GM12878 (cell line): ENCODE results near the gene CNTN6.

Source experiments
- TF ChIP-seq, protein P1 (sequence below): fragments of 450-650 bp; conservative IDR thresholded peaks from 2 replicates; pipeline ENCODE4 v1.6.1; 2017; ENCODE audit warnings: mild to moderate bottlenecking, moderate library complexity
- TF ChIP-seq, protein P2 (sequence below): fragments of 450-650 bp; IDR thresholded peaks from 2 replicates; pipeline ENCODE4 v1.6.1; 2016; ENCODE audit warnings: mild to moderate bottlenecking

DNA sequence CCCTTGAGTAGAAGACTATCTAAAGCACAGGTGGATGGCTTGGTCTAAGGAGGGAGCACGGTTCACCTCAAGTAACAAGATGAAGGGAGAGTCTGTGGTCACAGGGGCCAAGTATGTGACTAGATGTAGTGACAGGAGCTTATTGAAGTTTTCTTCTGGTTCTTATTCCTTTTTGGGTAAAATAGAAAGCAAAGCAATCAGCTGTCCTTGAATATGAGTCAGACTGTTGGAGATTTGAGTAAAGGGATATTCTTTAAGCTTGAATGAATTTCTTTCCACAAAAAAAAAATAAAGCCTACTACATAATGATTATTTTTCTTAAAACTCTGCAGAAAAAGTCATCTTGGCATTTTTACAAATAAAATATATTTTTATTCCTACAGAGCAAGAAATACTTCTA lies 1.5 kb upstream of the CNTN6 start:
- TF ChIP-seq, protein P1, sequence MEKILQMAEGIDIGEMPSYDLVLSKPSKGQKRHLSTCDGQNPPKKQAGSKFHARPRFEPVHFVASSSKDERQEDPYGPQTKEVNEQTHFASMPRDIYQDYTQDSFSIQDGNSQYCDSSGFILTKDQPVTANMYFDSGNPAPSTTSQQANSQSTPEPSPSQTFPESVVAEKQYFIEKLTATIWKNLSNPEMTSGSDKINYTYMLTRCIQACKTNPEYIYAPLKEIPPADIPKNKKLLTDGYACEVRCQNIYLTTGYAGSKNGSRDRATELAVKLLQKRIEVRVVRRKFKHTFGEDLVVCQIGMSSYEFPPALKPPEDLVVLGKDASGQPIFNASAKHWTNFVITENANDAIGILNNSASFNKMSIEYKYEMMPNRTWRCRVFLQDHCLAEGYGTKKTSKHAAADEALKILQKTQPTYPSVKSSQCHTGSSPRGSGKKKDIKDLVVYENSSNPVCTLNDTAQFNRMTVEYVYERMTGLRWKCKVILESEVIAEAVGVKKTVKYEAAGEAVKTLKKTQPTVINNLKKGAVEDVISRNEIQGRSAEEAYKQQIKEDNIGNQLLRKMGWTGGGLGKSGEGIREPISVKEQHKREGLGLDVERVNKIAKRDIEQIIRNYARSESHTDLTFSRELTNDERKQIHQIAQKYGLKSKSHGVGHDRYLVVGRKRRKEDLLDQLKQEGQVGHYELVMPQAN, result no peak
- TF ChIP-seq, protein P2, sequence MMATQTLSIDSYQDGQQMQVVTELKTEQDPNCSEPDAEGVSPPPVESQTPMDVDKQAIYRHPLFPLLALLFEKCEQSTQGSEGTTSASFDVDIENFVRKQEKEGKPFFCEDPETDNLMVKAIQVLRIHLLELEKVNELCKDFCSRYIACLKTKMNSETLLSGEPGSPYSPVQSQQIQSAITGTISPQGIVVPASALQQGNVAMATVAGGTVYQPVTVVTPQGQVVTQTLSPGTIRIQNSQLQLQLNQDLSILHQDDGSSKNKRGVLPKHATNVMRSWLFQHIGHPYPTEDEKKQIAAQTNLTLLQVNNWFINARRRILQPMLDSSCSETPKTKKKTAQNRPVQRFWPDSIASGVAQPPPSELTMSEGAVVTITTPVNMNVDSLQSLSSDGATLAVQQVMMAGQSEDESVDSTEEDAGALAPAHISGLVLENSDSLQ, result no peak
